SK-N-SH (cell line): ENCODE data around the gene MAGEB4.

Source experiments
- EP300 ChIP-seq, 2 experiments: IDR thresholded peaks; 2 replicates each; pipeline versions ENCODE4 v1.4.0 to v1.6.1; 2012; ENCODE audit warnings: borderline replicate concordance in 1 of 2, low read depth in 1 of 2, low read length in 1 of 2
- GATA2 ChIP-seq: sonication (generic); formaldehyde crosslinking; IDR thresholded peaks from 2 replicates; pipeline ENCODE4 v1.5.0; 2020; ENCODE audit warnings: mild to moderate bottlenecking, missing genetic modification reagents
- JUND ChIP-seq: IDR thresholded peaks from 2 replicates; pipeline ENCODE4 v1.4.0; 2012
- NRF1 ChIP-seq: IDR thresholded peaks from 2 replicates; pipeline ENCODE4 v1.6.1; 2012; ENCODE audit warnings: low read depth, mild to moderate bottlenecking, low read length
- POLR2AphosphoS5 ChIP-seq: IDR thresholded peaks from 2 replicates; pipeline ENCODE4 v1.6.1; 2012; ENCODE audit warnings: low read depth, low read length
- RFX5 ChIP-seq: IDR thresholded peaks from 2 replicates; pipeline ENCODE4 v1.6.1; 2012; ENCODE audit warnings: mild to moderate bottlenecking, improper control_type of control experiment, low read length
- SIN3A ChIP-seq: IDR thresholded peaks from 2 replicates; pipeline ENCODE4 v1.6.1; 2012; ENCODE audit warnings: low read depth, mild to moderate bottlenecking, low read length, moderate library complexity, borderline replicate concordance
- TAF1 ChIP-seq: IDR thresholded peaks from 2 replicates; pipeline ENCODE4 v1.6.1; 2012; ENCODE audit warnings: low read depth, mild to moderate bottlenecking, low read length, moderate library complexity, borderline replicate concordance
- TF ChIP-seq, protein P1 (sequence below): fragments of 200-600 bp; sonication (generic); IDR thresholded peaks from 2 replicates; pipeline ENCODE4 v1.6.1; 2017; ENCODE audit warnings: antibody characterized with exemption, mild to moderate bottlenecking, moderate library complexity
- TF ChIP-seq, protein P2 (sequence below): IDR thresholded peaks from 2 replicates; pipeline ENCODE4 v1.4.0; 2012; ENCODE audit warnings: low read depth, borderline replicate concordance
- TF ChIP-seq, protein P3 (sequence below): IDR thresholded peaks from 2 replicates; pipeline ENCODE4 v1.4.0; 2012; ENCODE audit warnings: low read depth
- TF ChIP-seq, protein P4 (sequence below): IDR thresholded peaks from 2 replicates; pipeline ENCODE4 v1.6.1; 2012; ENCODE audit warnings: mild to moderate bottlenecking, low read depth, low read length, moderate library complexity

DNA sequence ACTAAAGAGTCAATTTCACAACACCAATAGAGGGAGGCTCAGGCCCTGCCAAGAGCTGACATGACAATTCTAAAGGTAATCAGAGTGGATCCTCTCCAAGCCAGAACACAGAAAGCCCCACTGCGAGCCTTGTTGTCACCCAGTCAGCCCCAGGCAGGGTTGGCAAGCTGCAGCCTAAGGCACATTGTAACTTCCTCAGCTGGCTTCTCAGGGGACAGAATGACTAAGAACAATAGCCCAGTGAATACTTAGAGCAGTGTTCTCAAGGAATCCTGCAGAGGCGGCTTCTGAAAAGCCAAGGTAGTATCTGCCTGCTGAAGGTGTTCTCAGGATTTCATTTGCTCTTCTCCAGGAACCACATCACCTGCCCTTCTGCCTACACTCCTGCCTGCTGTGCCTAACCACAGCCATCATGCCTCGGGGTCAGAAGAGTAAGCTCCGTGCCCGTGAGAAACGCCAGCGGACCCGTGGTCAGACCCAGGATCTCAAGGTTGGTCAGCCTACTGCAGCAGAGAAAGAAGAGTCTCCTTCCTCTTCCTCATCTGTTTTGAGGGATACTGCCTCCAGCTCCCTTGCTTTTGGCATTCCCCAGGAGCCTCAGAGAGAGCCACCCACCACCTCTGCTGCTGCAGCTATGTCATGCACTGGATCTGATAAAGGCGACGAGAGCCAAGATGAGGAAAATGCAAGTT, at the start of gene MAGEB4:
- no peak for TF ChIP-seq JUND
- TF ChIP-seq, protein P1, sequence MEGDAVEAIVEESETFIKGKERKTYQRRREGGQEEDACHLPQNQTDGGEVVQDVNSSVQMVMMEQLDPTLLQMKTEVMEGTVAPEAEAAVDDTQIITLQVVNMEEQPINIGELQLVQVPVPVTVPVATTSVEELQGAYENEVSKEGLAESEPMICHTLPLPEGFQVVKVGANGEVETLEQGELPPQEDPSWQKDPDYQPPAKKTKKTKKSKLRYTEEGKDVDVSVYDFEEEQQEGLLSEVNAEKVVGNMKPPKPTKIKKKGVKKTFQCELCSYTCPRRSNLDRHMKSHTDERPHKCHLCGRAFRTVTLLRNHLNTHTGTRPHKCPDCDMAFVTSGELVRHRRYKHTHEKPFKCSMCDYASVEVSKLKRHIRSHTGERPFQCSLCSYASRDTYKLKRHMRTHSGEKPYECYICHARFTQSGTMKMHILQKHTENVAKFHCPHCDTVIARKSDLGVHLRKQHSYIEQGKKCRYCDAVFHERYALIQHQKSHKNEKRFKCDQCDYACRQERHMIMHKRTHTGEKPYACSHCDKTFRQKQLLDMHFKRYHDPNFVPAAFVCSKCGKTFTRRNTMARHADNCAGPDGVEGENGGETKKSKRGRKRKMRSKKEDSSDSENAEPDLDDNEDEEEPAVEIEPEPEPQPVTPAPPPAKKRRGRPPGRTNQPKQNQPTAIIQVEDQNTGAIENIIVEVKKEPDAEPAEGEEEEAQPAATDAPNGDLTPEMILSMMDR, result no peak
- TF ChIP-seq TAF1, result no peak
- no peak for TF ChIP-seq POLR2AphosphoS5
- no peak for TF ChIP-seq NRF1
- no peak for TF ChIP-seq RFX5
- TF ChIP-seq, protein P2, sequence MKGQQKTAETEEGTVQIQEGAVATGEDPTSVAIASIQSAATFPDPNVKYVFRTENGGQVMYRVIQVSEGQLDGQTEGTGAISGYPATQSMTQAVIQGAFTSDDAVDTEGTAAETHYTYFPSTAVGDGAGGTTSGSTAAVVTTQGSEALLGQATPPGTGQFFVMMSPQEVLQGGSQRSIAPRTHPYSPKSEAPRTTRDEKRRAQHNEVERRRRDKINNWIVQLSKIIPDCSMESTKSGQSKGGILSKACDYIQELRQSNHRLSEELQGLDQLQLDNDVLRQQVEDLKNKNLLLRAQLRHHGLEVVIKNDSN, result no peak
- no peak for TF ChIP-seq GATA2 (CRISPR knock-in tag)
- TF ChIP-seq, protein P3, sequence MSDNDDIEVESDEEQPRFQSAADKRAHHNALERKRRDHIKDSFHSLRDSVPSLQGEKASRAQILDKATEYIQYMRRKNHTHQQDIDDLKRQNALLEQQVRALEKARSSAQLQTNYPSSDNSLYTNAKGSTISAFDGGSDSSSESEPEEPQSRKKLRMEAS, result no peak
- TF ChIP-seq SIN3A, result no peak
- TF ChIP-seq, protein P4, sequence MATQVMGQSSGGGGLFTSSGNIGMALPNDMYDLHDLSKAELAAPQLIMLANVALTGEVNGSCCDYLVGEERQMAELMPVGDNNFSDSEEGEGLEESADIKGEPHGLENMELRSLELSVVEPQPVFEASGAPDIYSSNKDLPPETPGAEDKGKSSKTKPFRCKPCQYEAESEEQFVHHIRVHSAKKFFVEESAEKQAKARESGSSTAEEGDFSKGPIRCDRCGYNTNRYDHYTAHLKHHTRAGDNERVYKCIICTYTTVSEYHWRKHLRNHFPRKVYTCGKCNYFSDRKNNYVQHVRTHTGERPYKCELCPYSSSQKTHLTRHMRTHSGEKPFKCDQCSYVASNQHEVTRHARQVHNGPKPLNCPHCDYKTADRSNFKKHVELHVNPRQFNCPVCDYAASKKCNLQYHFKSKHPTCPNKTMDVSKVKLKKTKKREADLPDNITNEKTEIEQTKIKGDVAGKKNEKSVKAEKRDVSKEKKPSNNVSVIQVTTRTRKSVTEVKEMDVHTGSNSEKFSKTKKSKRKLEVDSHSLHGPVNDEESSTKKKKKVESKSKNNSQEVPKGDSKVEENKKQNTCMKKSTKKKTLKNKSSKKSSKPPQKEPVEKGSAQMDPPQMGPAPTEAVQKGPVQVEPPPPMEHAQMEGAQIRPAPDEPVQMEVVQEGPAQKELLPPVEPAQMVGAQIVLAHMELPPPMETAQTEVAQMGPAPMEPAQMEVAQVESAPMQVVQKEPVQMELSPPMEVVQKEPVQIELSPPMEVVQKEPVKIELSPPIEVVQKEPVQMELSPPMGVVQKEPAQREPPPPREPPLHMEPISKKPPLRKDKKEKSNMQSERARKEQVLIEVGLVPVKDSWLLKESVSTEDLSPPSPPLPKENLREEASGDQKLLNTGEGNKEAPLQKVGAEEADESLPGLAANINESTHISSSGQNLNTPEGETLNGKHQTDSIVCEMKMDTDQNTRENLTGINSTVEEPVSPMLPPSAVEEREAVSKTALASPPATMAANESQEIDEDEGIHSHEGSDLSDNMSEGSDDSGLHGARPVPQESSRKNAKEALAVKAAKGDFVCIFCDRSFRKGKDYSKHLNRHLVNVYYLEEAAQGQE, result no peak
- TF ChIP-seq EP300 (IDR thresholded peaks at IDR 0.05; ENCODE audit: borderline replicate concordance in 1 of 2, low read depth in 1 of 2, low read length in 1 of 2), result no peak
